Stimulated activated CD4-positive, alpha-beta T cell treated with anti-CD3 and anti-CD28 coated beads, TNF-alpha, amount 100 ng/mL, for 1 hour (primary cell): ENCODE measurements around the gene LIPG.

Experiments
- DNase-seq, 3 donors: peaks; one replicate each; pipeline ENCODE4 v3.0.0-alpha.2; 2020; ENCODE audit warnings: low read depth in 3 of 3, low spot score in 1 of 3

Gene LIPG

GRCh38 chr18:49610022-49610445 is 48.2 kb downstream of the LIPG start:
- no peak for DNase-seq

GRCh38 chr18:49611316-49611715 is 49.5 kb downstream of the LIPG start:
- no peak for DNase-seq

- DNase-seq = no peak
Observed at GRCh38 chr18:49612515-49613033, 50.7 kb downstream of the LIPG start.

- no peak for DNase-seq
Observed at GRCh38 chr18:49613141-49613640, 51.3 kb downstream of the LIPG start.

- no peak for DNase-seq
Observed at GRCh38 chr18:49613641-49614151, 51.8 kb downstream of the LIPG start.

- no peak for DNase-seq
Observed at GRCh38 chr18:49616618-49617328, 54.9 kb downstream of the LIPG start.

GRCh38 chr18:49617329-49617695 is 55.5 kb downstream of the LIPG start:
- DNase-seq = no peak

GRCh38 chr18:49617865-49618264 is 56.0 kb downstream of the LIPG start:
- no peak for DNase-seq

- no peak for DNase-seq
Observed at GRCh38 chr18:49618742-49619681, 57.2 kb downstream of the LIPG start.

GRCh38 chr18:49619801-49620200 is 57.9 kb downstream of the LIPG start:
- DNase-seq = no peak

- no peak for DNase-seq
Observed at GRCh38 chr18:49621301-49621700, 59.4 kb downstream of the LIPG start.

- DNase-seq = no peak
Observed at GRCh38 chr18:49621717-49622351, 60.0 kb downstream of the LIPG start.

GRCh38 chr18:49623571-49623970 is 61.7 kb downstream of the LIPG start:
- DNase-seq = no peak

GRCh38 chr18:49625021-49625691 is 63.3 kb downstream of the LIPG start:
- DNase-seq = no peak

GRCh38 chr18:49626842-49627467 is 65.1 kb downstream of the LIPG start:
- no peak for DNase-seq

GRCh38 chr18:49628119-49628518 is 66.3 kb downstream of the LIPG start:
- DNase-seq = no peak

- DNase-seq = no peak
Observed at GRCh38 chr18:49628881-49629795, 67.3 kb downstream of the LIPG start.

- no peak for DNase-seq
Observed at GRCh38 chr18:49630246-49630699, 68.4 kb downstream of the LIPG start.
